Measurements from ENCODE around the gene TSPAN9. TPM values are rescaled to one million over a fixed set of nuclear protein-coding genes. Genes with fewer than 3 reads are reported as not detected.

The TSPAN9 gene
- total RNA-seq, 3 donors from 2014 or later: 4.7 to 28.4 (median 8.5) TPM

GRCh38 chr12:3323002-3323685, 246.0 kb downstream of the TSPAN9 start:
- H3K4me3 ChIP-seq: no peak overlapping the region
- no peak for TF ChIP-seq CTCF (IDR thresholded peaks at IDR 0.05)
- ATAC-seq (no peak), DNase-seq (no peak)
- H3K4me1 ChIP-seq (ENCODE audit: low read depth): no peaks in the 10 kb centered on the region
- intact Hi-C loops (cut with DNase I, micrococcal nuclease): no loop called here
- H3K36me3 ChIP-seq (ENCODE audit: low read depth): no peaks in the 10 kb centered on the region
- H3K9me3 ChIP-seq: no peaks in the 10 kb centered on the region

GRCh38 chr12:3325736-3326135, 248.6 kb downstream of the TSPAN9 start:
- H3K9me3 ChIP-seq: no peaks in the 10 kb centered on the region
- TF ChIP-seq CTCF (IDR thresholded peaks at IDR 0.05): no peak
- H3K36me3 ChIP-seq (ENCODE audit: low read depth): no peaks in the 10 kb centered on the region
- intact Hi-C loops (cut with DNase I, micrococcal nuclease): no loop called here
- no peaks in the 10 kb centered on the region for H3K4me1 ChIP-seq (ENCODE audit: low read depth)
- ATAC-seq: no peak
- DNase-seq: no peak
- no peak overlapping the region for H3K4me3 ChIP-seq

GRCh38 chr12:3326156-3326849, 249.1 kb downstream of the TSPAN9 start:
- Histone ChIP-seq H3K36me3 (ENCODE audit: low read depth) (no peaks in the 10 kb centered on the region), H3K4me3 (no peak overlapping the region), H3K4me1 (ENCODE audit: low read depth) (no peaks in the 10 kb centered on the region), H3K9me3 (no peaks in the 10 kb centered on the region)
- no peak for DNase-seq
- ATAC-seq: no peak
- no peak for TF ChIP-seq CTCF (IDR thresholded peaks at IDR 0.05)
- intact Hi-C loops (cut with DNase I, micrococcal nuclease): no loop called here

- Histone ChIP-seq H3K4me3 (no peak overlapping the region), H3K4me1 (ENCODE audit: low read depth) (no peaks in the 10 kb centered on the region), H3K9me3 (no peaks in the 10 kb centered on the region), H3K36me3 (ENCODE audit: low read depth) (no peaks in the 10 kb centered on the region)
- no peak for DNase-seq
- intact Hi-C loops (cut with DNase I, micrococcal nuclease): no loop called here
- ATAC-seq: no peak
- no peak for TF ChIP-seq CTCF (IDR thresholded peaks at IDR 0.05)
Measured at GRCh38 chr12:3326850-3327780, 249.9 kb downstream of the TSPAN9 start.

GRCh38 chr12:3328081-3328480, 250.9 kb downstream of the TSPAN9 start:
- H3K4me3 ChIP-seq: no peak overlapping the region
- intact Hi-C loops (cut with DNase I, micrococcal nuclease): no loop called here
- DNase-seq (no peak), ATAC-seq (no peak)
- H3K9me3 ChIP-seq: no peaks in the 10 kb centered on the region
- H3K36me3 ChIP-seq (ENCODE audit: low read depth): no peaks in the 10 kb centered on the region
- no peaks in the 10 kb centered on the region for H3K4me1 ChIP-seq (ENCODE audit: low read depth)
- no peak for TF ChIP-seq CTCF (IDR thresholded peaks at IDR 0.05)

Data from mucosa of descending colon (tissue), 3 donors.